Activated CD8-positive, alpha-beta memory T cell treated with anti-CD3 and anti-CD28 coated beads, Interleukin-2, amount 10 ng/mL, durations not matched to agents 7 days and 5 days (primary cell): Measurements from ENCODE around the gene QRFPR. TPM values are rescaled to one million over a fixed set of nuclear protein-coding genes. Genes with fewer than 3 reads are reported as not detected.
A peak's percentile ranks its signal among the peaks of the same experiment; 100 is the strongest.

Experiments
- ATAC-seq: fragments of 150-1000 bp; cut with Tn5 transposase; one replicate; pipeline ENCODE4 v1.10.0; 2021; ENCODE audit warnings: moderate library complexity
- CTCF ChIA-PET: fragments of 350-600 bp; sonication (Branson Sonifier 250); formaldehyde crosslinking; loops from one replicate; lab custom pipeline; 2021; ENCODE audit warnings: antibody characterized with exemption; lab: Charles Lee
- DNase-seq: peaks from one replicate; pipeline ENCODE4 v3.0.0-alpha.2; 2020
- H3K27ac Mint-ChIP-seq: one replicate; pipeline ENCODE4 v1.8.0; 2021; ENCODE audit warnings: mild to moderate bottlenecking, mixed read lengths
- H3K27me3 Mint-ChIP-seq: one replicate; pipeline ENCODE4 v1.8.0; 2021; ENCODE audit warnings: mixed read lengths
- H3K36me3 Mint-ChIP-seq: one replicate; pipeline ENCODE4 v1.8.0; 2021; ENCODE audit warnings: mild to moderate bottlenecking, mixed read lengths
- H3K4me1 Mint-ChIP-seq: one replicate; pipeline ENCODE4 v1.8.0; 2021; ENCODE audit warnings: mixed read lengths
- H3K4me3 Mint-ChIP-seq: one replicate; pipeline ENCODE4 v1.8.0; 2021; ENCODE audit warnings: mild to moderate bottlenecking, moderate library complexity, mixed read lengths
- H3K9me3 Mint-ChIP-seq: one replicate; pipeline ENCODE4 v1.8.0; 2022; ENCODE audit warnings: low read depth, mixed read lengths
- total RNA-seq, 2 experiments: library from RNA; stranded (reverse); gene quantifications; one replicate each; pipeline ENCODE4 v1.2.3, GENCODE V29; 2021

QRFPR gene
- total RNA-seq, 2 experiments from 2014 or later: not detected

- ATAC-seq: no peak
- peaks cover 7% of the 10 kb centered on the region for H3K4me1 Mint-ChIP-seq
- CTCF ChIA-PET: no interaction called here
- peaks cover 67% of the 10 kb centered on the region for H3K27me3 Mint-ChIP-seq
- no peak overlapping the region for H3K27ac Mint-ChIP-seq
- no peaks in the 10 kb centered on the region for H3K9me3 Mint-ChIP-seq
- no peak for DNase-seq
- H3K36me3 Mint-ChIP-seq: no peaks in the 10 kb centered on the region
- no peak overlapping the region for H3K4me3 Mint-ChIP-seq
These were observed 4.7 kb downstream of the QRFPR start for GRCh38 chr4:121376097-121376496.

- Mint-ChIP-seq H3K4me1 (peaks cover 6% of the 10 kb centered on the region), H3K27ac (no peak overlapping the region), H3K4me3 (no peak overlapping the region), H3K9me3 (no peaks in the 10 kb centered on the region), H3K36me3 (no peaks in the 10 kb centered on the region), H3K27me3 (peaks cover 62% of the 10 kb centered on the region)
- DNase-seq (no peak), ATAC-seq (no peak)
- CTCF ChIA-PET: no interaction called here
These were observed 5.6 kb downstream of the QRFPR start for GRCh38 chr4:121375262-121375661.

GRCh38 chr4:121373841-121374240 lies 7.0 kb downstream of the QRFPR start:
- Mint-ChIP-seq H3K27me3 (peaks cover 48% of the 10 kb centered on the region), H3K4me3 (no peak overlapping the region), H3K27ac (no peak overlapping the region), H3K4me1 (no peaks in the 10 kb centered on the region), H3K36me3 (no peaks in the 10 kb centered on the region), H3K9me3 (no peaks in the 10 kb centered on the region)
- DNase-seq: no peak
- CTCF ChIA-PET: interaction anchor here (0.6 to 2.0 kb wide), 3 partner anchors 13 to 181 kb away, joined by 3 to 5 read pairs (median 3); no protein-coding TSS in a partner anchor
- no peak for ATAC-seq

GRCh38 chr4:121370729-121371325 lies 10.0 kb downstream of the QRFPR start:
- Mint-ChIP-seq H3K36me3 (no peaks in the 10 kb centered on the region), H3K27ac (no peak overlapping the region), H3K27me3 (peaks cover 32% of the 10 kb centered on the region), H3K4me3 (no peak overlapping the region), H3K9me3 (no peaks in the 10 kb centered on the region), H3K4me1 (no peaks in the 10 kb centered on the region)
- DNase-seq (peak; percentile 51), ATAC-seq (no peak)
- CTCF ChIA-PET: interaction anchor here (0.6 to 2.9 kb wide), 16 partner anchors 10 to 692 kb away, joined by 3 to 11 read pairs (median 4); no protein-coding TSS in a partner anchor

GRCh38 chr4:121360495-121360894 lies 20.3 kb downstream of the QRFPR start:
- no peak overlapping the region for H3K4me3 Mint-ChIP-seq
- H3K4me1 Mint-ChIP-seq: no peaks in the 10 kb centered on the region
- no peak overlapping the region for H3K27ac Mint-ChIP-seq
- CTCF ChIA-PET: interaction anchor here (1.1 to 1.6 kb wide), 2 partner anchors 11 to 13 kb away, joined by 3 to 7 read pairs; no protein-coding TSS in a partner anchor
- H3K27me3 Mint-ChIP-seq: peaks cover 13% of the 10 kb centered on the region
- no peaks in the 10 kb centered on the region for H3K9me3 Mint-ChIP-seq
- DNase-seq (no peak), ATAC-seq (no peak)
- no peaks in the 10 kb centered on the region for H3K36me3 Mint-ChIP-seq

- Mint-ChIP-seq H3K27ac (no peak overlapping the region), H3K4me1 (no peaks in the 10 kb centered on the region), H3K36me3 (peaks cover 5% of the 10 kb centered on the region), H3K9me3 (peaks cover 2% of the 10 kb centered on the region), H3K4me3 (no peak overlapping the region), H3K27me3 (peaks cover 32% of the 10 kb centered on the region)
- CTCF ChIA-PET: interaction anchor here (1.8 kb wide), 1 partner anchor 12 kb away, joined by 5 read pairs; no protein-coding TSS in a partner anchor
- ATAC-seq: no peak
- no peak for DNase-seq
These were observed 22.3 kb downstream of the QRFPR start for GRCh38 chr4:121358473-121358872.

- Mint-ChIP-seq H3K9me3 (peaks cover 2% of the 10 kb centered on the region), H3K27ac (no peak overlapping the region), H3K4me1 (no peaks in the 10 kb centered on the region), H3K36me3 (peaks cover 5% of the 10 kb centered on the region), H3K4me3 (no peak overlapping the region), H3K27me3 (peaks cover 51% of the 10 kb centered on the region)
- CTCF ChIA-PET: no interaction called here
- ATAC-seq (no peak), DNase-seq (no peak)
These were observed 27.6 kb downstream of the QRFPR start for GRCh38 chr4:121353213-121353612.

GRCh38 chr4:121344098-121344497 lies 36.7 kb downstream of the QRFPR start:
- ATAC-seq (no peak), DNase-seq (no peak)
- Mint-ChIP-seq H3K4me3 (no peak overlapping the region), H3K9me3 (no peaks in the 10 kb centered on the region), H3K27me3 (peaks cover 25% of the 10 kb centered on the region), H3K36me3 (no peaks in the 10 kb centered on the region), H3K27ac (no peak overlapping the region), H3K4me1 (no peaks in the 10 kb centered on the region)
- CTCF ChIA-PET: no interaction called here

- DNase-seq (no peak), ATAC-seq (no peak)
- no peak overlapping the region for H3K4me3 Mint-ChIP-seq
- H3K9me3 Mint-ChIP-seq: no peaks in the 10 kb centered on the region
- no peaks in the 10 kb centered on the region for H3K36me3 Mint-ChIP-seq
- peaks cover 19% of the 10 kb centered on the region for H3K27me3 Mint-ChIP-seq
- no peak overlapping the region for H3K27ac Mint-ChIP-seq
- H3K4me1 Mint-ChIP-seq: no peaks in the 10 kb centered on the region
- CTCF ChIA-PET: interaction anchor here (0.8 kb wide), 1 partner anchor 8 kb away, joined by 3 read pairs; no protein-coding TSS in a partner anchor
These were observed 40.6 kb downstream of the QRFPR start for GRCh38 chr4:121340247-121340646.

- Mint-ChIP-seq H3K4me3 (no peak overlapping the region), H3K9me3 (no peaks in the 10 kb centered on the region), H3K27me3 (peaks cover 17% of the 10 kb centered on the region), H3K4me1 (no peaks in the 10 kb centered on the region), H3K27ac (no peak overlapping the region), H3K36me3 (no peaks in the 10 kb centered on the region)
- CTCF ChIA-PET: interaction anchor here (0.8 kb wide), 1 partner anchor 8 kb away, joined by 3 read pairs; no protein-coding TSS in a partner anchor
- no peak for ATAC-seq
- no peak for DNase-seq
These were observed 41.0 kb downstream of the QRFPR start for GRCh38 chr4:121339824-121340223.

- no peaks in the 10 kb centered on the region for H3K4me1 Mint-ChIP-seq
- DNase-seq: no peak
- no peak overlapping the region for H3K4me3 Mint-ChIP-seq
- ATAC-seq: no peak
- H3K27ac Mint-ChIP-seq: no peak overlapping the region
- no peaks in the 10 kb centered on the region for H3K9me3 Mint-ChIP-seq
- CTCF ChIA-PET: interaction anchor here (0.8 kb wide), 1 partner anchor 9 kb away, joined by 3 read pairs; no protein-coding TSS in a partner anchor
- H3K36me3 Mint-ChIP-seq: no peaks in the 10 kb centered on the region
- H3K27me3 Mint-ChIP-seq: peaks cover 16% of the 10 kb centered on the region
These were observed 41.5 kb downstream of the QRFPR start for GRCh38 chr4:121339307-121339706.

- DNase-seq: no peak
- no peaks in the 10 kb centered on the region for H3K4me1 Mint-ChIP-seq
- peaks cover 15% of the 10 kb centered on the region for H3K27me3 Mint-ChIP-seq
- CTCF ChIA-PET: interaction anchor here (0.8 kb wide), 1 partner anchor 31 kb away, joined by 3 read pairs; no protein-coding TSS in a partner anchor
- no peak overlapping the region for H3K4me3 Mint-ChIP-seq
- H3K27ac Mint-ChIP-seq: no peak overlapping the region
- ATAC-seq: no peak
- H3K36me3 Mint-ChIP-seq: no peaks in the 10 kb centered on the region
- H3K9me3 Mint-ChIP-seq: no peaks in the 10 kb centered on the region
These were observed 42.3 kb downstream of the QRFPR start for GRCh38 chr4:121338518-121338917.

- Mint-ChIP-seq H3K9me3 (no peaks in the 10 kb centered on the region), H3K36me3 (no peaks in the 10 kb centered on the region), H3K27me3 (peaks cover 16% of the 10 kb centered on the region), H3K4me1 (peaks cover 3% of the 10 kb centered on the region), H3K4me3 (no peak overlapping the region), H3K27ac (no peak overlapping the region)
- DNase-seq (no peak), ATAC-seq (no peak)
- CTCF ChIA-PET: no interaction called here
These were observed 44.1 kb downstream of the QRFPR start for GRCh38 chr4:121336706-121337105.

GRCh38 chr4:121330180-121330665 lies 50.6 kb downstream of the QRFPR start:
- no peaks in the 10 kb centered on the region for H3K9me3 Mint-ChIP-seq
- ATAC-seq: no peak
- CTCF ChIA-PET: no interaction called here
- H3K27ac Mint-ChIP-seq: no peak overlapping the region
- H3K4me1 Mint-ChIP-seq: peaks cover 3% of the 10 kb centered on the region
- no peaks in the 10 kb centered on the region for H3K36me3 Mint-ChIP-seq
- peaks cover 28% of the 10 kb centered on the region for H3K27me3 Mint-ChIP-seq
- H3K4me3 Mint-ChIP-seq: no peak overlapping the region
- no peak for DNase-seq
